Measurements from ENCODE around the gene BCL7B.

BCL7B gene

GRCh38 chr7:73597978-73598782, 40.7 kb upstream of the BCL7B start:
- POLR2A ChIA-PET (ENCODE audit: low non-redundant PET) = no interaction called here

GRCh38 chr7:73596191-73597065, 38.9 kb upstream of the BCL7B start:
- ChIA-PET CTCF (interaction anchor here (2.0 kb wide), 1 partner anchor 10 kb away, joined by 8 read pairs; no protein-coding TSS in a partner anchor), POLR2A (ENCODE audit: low non-redundant PET) (no interaction called here)
- H3K27ac ChIP-seq = no peak overlapping the region
- DNase-seq (ENCODE audit: low spot score) = no peak
- TF ChIP-seq CTCF (conservative IDR thresholded peaks at IDR 0.05; ENCODE audit: low read depth) = no peak

More at GRCh38 chr7:73597978-73598782, 40.7 kb upstream of the BCL7B start:
- no peak overlapping the region for H3K27ac ChIP-seq
- TF ChIP-seq CTCF (conservative IDR thresholded peaks at IDR 0.05; ENCODE audit: low read depth) = no peak
- no peak for DNase-seq (ENCODE audit: low spot score)
- CTCF ChIA-PET = interaction anchor here (0.5 to 0.6 kb wide), 2 partner anchors 9 to 127 kb away, joined by 3 read pairs; no protein-coding TSS in a partner anchor

- ChIA-PET POLR2A (ENCODE audit: low non-redundant PET) (interaction anchor here (0.7 kb wide), 1 partner anchor 10 kb away, joined by 3 read pairs; no protein-coding TSS in a partner anchor), CTCF (interaction anchor here (0.7 kb wide), 2 partner anchors 12 to 108 kb away, joined by 4 read pairs; no protein-coding TSS in a partner anchor)
- DNase-seq (ENCODE audit: low spot score) = no peak
- no peak overlapping the region for H3K27ac ChIP-seq
- no peak for TF ChIP-seq CTCF (conservative IDR thresholded peaks at IDR 0.05; ENCODE audit: low read depth)
Measured at GRCh38 chr7:73595358-73595757, 37.9 kb upstream of the BCL7B start.

GRCh38 chr7:73593207-73594045, 35.9 kb upstream of the BCL7B start:
- CTCF ChIA-PET = no interaction called here
- peak overlapping the region; percentile 21; the same call in 1 of the 2 replicates for H3K27ac ChIP-seq
- no peak for TF ChIP-seq CTCF (conservative IDR thresholded peaks at IDR 0.05; ENCODE audit: low read depth)
- POLR2A ChIA-PET (ENCODE audit: low non-redundant PET) = no interaction called here
- no peak for DNase-seq (ENCODE audit: low spot score)

- CTCF ChIA-PET = no interaction called here
- POLR2A ChIA-PET (ENCODE audit: low non-redundant PET) = no interaction called here
- TF ChIP-seq CTCF (conservative IDR thresholded peaks at IDR 0.05; ENCODE audit: low read depth) = no peak
- DNase-seq (ENCODE audit: low spot score) = no peak
- H3K27ac ChIP-seq = no peak overlapping the region
Measured at GRCh38 chr7:73586911-73587310, 29.4 kb upstream of the BCL7B start.

Data from RWPE1 (cell line).